Measurements from ENCODE around the gene HSD17B1.

GRCh38 chr17:42522798-42523278 is 29.9 kb upstream of the HSD17B1 start:
- TF ChIP-seq CTCF (IDR thresholded peaks at IDR 0.05; ENCODE audit: insufficient read depth, low read depth, low read length) (no peak), EZH2 (IDR thresholded peaks at IDR 0.05; ENCODE audit: insufficient read depth, low read length) (no peak)

All from astrocyte (in vitro differentiated cells and primary cell).